SW480 (cell line): ENCODE results near the gene REXO4.
A peak's percentile ranks its signal among the peaks of the same experiment; 100 is the strongest.

Experiments used
- DNase-seq: peaks from one replicate; pipeline ENCODE4 v3.0.0-alpha.2; 2016; ENCODE audit warnings: low spot score

The REXO4 gene

GRCh38 chr9:133449760-133450159, 31.9 kb upstream of the REXO4 start:
- DNase-seq, result peak; percentile 80

GRCh38 chr9:133448487-133448972, 30.7 kb upstream of the REXO4 start:
- no peak for DNase-seq

- DNase-seq, result no peak
Measured at GRCh38 chr9:133445293-133445969, 27.6 kb upstream of the REXO4 start.

GRCh38 chr9:133443982-133444381, 26.2 kb upstream of the REXO4 start:
- no peak for DNase-seq

GRCh38 chr9:133443248-133443647, 25.4 kb upstream of the REXO4 start:
- DNase-seq, result no peak

- no peak for DNase-seq
Measured at GRCh38 chr9:133441571-133441970, 23.8 kb upstream of the REXO4 start.

- no peak for DNase-seq
Measured at GRCh38 chr9:133440874-133441273, 23.1 kb upstream of the REXO4 start.

- DNase-seq, result no peak
Measured at GRCh38 chr9:133439337-133439736, 21.5 kb upstream of the REXO4 start.

- DNase-seq, result no peak
Measured at GRCh38 chr9:133437753-133438531, 20.1 kb upstream of the REXO4 start.

- DNase-seq, result no peak
Measured at GRCh38 chr9:133436681-133437080, 18.9 kb upstream of the REXO4 start.

GRCh38 chr9:133433351-133433843, 15.6 kb upstream of the REXO4 start:
- DNase-seq, result no peak

GRCh38 chr9:133430244-133430643, 12.4 kb upstream of the REXO4 start:
- DNase-seq, result no peak

- no peak for DNase-seq
Measured at GRCh38 chr9:133429641-133430161, 11.9 kb upstream of the REXO4 start.

- no peak for DNase-seq
Measured at GRCh38 chr9:133429214-133429613, 11.4 kb upstream of the REXO4 start.

- peak; percentile 52 for DNase-seq
Measured at GRCh38 chr9:133428617-133429101, 10.8 kb upstream of the REXO4 start.

- DNase-seq, result no peak
Measured at GRCh38 chr9:133427658-133428348, 10.0 kb upstream of the REXO4 start.

GRCh38 chr9:133426011-133426410, 8.2 kb upstream of the REXO4 start:
- DNase-seq, result no peak

- no peak for DNase-seq
Measured at GRCh38 chr9:133425049-133425632, 7.3 kb upstream of the REXO4 start.

- DNase-seq, result no peak
Measured at GRCh38 chr9:133424187-133424586, 6.4 kb upstream of the REXO4 start.

- DNase-seq, result no peak
Measured at GRCh38 chr9:133423216-133423615, 5.4 kb upstream of the REXO4 start.

GRCh38 chr9:133421615-133422542, 4.1 kb upstream of the REXO4 start, which contains the start of gene ADAMTS13:
TSS of gene ADAMTS13 (plus strand) at chr9:133422367. CDS start at chr9:133422444, 77 bp downstream.
- DNase-seq, result peak; percentile 36
